Heart right ventricle (tissue), 16 donors: ENCODE measurements around the gene CHST14. TPM values are rescaled to one million over a fixed set of nuclear protein-coding genes. Genes with fewer than 3 reads are reported as not detected.
A peak's percentile ranks its signal among the peaks of the same experiment; 100 is the strongest.

ENCODE experiments used
- ATAC-seq, 8 donors: fragments of 200-7000 bp; cut with Tn5 transposase; one replicate each; pipeline ENCODE4 v1.9.1; 2020; ENCODE audit warnings: mild to moderate bottlenecking in 8 of 8, moderate library complexity in 8 of 8, moderate number of reproducible peaks in 1 of 8
- DNase-seq, 2 donors: peaks; one replicate each; pipeline ENCODE4 v3.0.0-alpha.2; 2020
- H3K27ac ChIP-seq, 10 donors: fragments of 200-600 bp; sonication (generic) in 2 of 10; one replicate each; pipeline versions ENCODE4 v1.5.0 to v1.8.0; 2020 to 2022; ENCODE audit warnings: mild to moderate bottlenecking in 3 of 10
- H3K27me3 ChIP-seq, 7 donors: fragments of 200-600 bp; one replicate each; pipeline ENCODE4 v1.8.0; 2021 to 2022; ENCODE audit warnings: mild to moderate bottlenecking in 2 of 7
- H3K36me3 ChIP-seq, 9 donors: fragments of 200-600 bp; sonication (generic) in 1 of 9; one replicate each; pipeline versions ENCODE4 v1.5.0 to v1.8.0; 2020 to 2022; ENCODE audit warnings: mild to moderate bottlenecking in 2 of 9
- H3K4me1 ChIP-seq, 9 donors: fragments of 200-600 bp; sonication (generic) in 1 of 9; one replicate each; pipeline versions ENCODE4 v1.5.0 to v1.8.0; 2020 to 2022; ENCODE audit warnings: mild to moderate bottlenecking in 4 of 9
- H3K4me3 ChIP-seq, 10 donors: fragments of 200-600 bp; sonication (generic) in 2 of 10; one replicate each; pipeline versions ENCODE4 v1.5.0 to v1.8.0; 2020 to 2022; ENCODE audit warnings: mild to moderate bottlenecking in 7 of 10, moderate library complexity in 2 of 10
- H3K9me3 ChIP-seq, 11 donors: fragments of 200-600 bp in 10 of 11; sonication (generic) in 2 of 11; one replicate each; pipeline versions ENCODE4 v1.5.0 to v1.8.0; 2013 to 2022; ENCODE audit warnings: mild to moderate bottlenecking in 2 of 11, control low read depth in 1 of 11, moderate library complexity in 1 of 11
- CTCF ChIP-seq, 9 donors: fragments of 200-600 bp; sonication (generic) in 2 of 9; IDR thresholded peaks; one replicate each; pipeline versions ENCODE4 v1.5.0 to v1.8.0; 2021 to 2022; ENCODE audit warnings: antibody characterized with exemption in 9 of 9, mild to moderate bottlenecking in 5 of 9, moderate library complexity in 1 of 9
- WGBS, 2 donors: extraction: QIAGEN DNeasy Blood & Tissue Kit; methylation state at CpG; one replicate each; pipeline ENCODE4 v1.1.7; 2013; ENCODE audit warnings: inconsistent platforms in 1 of 2; 5-methylcytosine and 5-hydroxymethylcytosine counted together
- intact Hi-C, 10 donors: fragments of 100-400 bp; cut with DNase I; formaldehyde crosslinking; loops; one replicate each; pipeline versions ENCODE4 v1.11.1 to v1.14.2; 2022
- polyA plus RNA-seq, 2 donors: library from polyadenylated mRNA; stranded (reverse); fragments of 200-250 nt; gene quantifications; one replicate each; pipeline ENCODE4 v1.2.3, GENCODE V29; 2013
- total RNA-seq, 10 donors: library from RNA; stranded (reverse); fragmentation: NEBNext Ultra II Directional in 3 of 10; extraction: Animal tissue kit (Norgen Biotek cat#: 25700) in 3 of 10; gene quantifications; one replicate each; pipeline versions ENCODE4 v1.2.1 to v1.2.4, GENCODE V29; 2021 to 2023
- donor health status: Arrhythmogenic right ventricular cardiomyopathy.
- donor health status: ischemic (EF 13 %, LVEDD 7.1; RV severe dilation, severe dysfunction).
- donor health status: healthy with polysubstance abuse.
- donor health status: DM: no; HTN: yes; CAD: no.
- donor health status: DM: no; HTN: no; CAD: no.
- donor health status: ischemic (EF 25% LVEDD 6.9; RV normal size, moderate dysfunction).
- donor health status: ischemic (EF 25% LVEDD 5.7; RV mildly dilated, moderate dysfunction).
- donor health status: healthy.
- donor health status: DM: yes; HTN: yes; CAD: no.
- donor health status: Ischemic cardiomyopathy.
- donor health status: ischemic (EF 35%, LVEDD 5.7; RV mildly dilated, moderate dysfunction).
- donor health status: nonischemic (EF 11% LVEDD 7.7; RV severe dilation, severe dysfunction).
- donor health status: DM: yes; HTN: yes; CAD: no.
- donor health status: PGD.
- donor health status: ischemic (EF 29% LVEDD 5.4; RV normal size, mild dysfunction).
- donor health status: nonischemic (EF 23%, LVEDD 6.1; RV moderate dilation, normal function).

The CHST14 gene
- total and polyA plus RNA-seq, 12 donors: 5.3 to 11.5 (median 8.9) TPM

GRCh38 chr15:40439960-40440742 is 30.6 kb upstream of the CHST14 start:
- no peaks in the 10 kb centered on the region for H3K9me3 ChIP-seq
- peak overlapping the region in 9 of 10 donors; percentile 2 to 83 (median 46) for H3K27ac ChIP-seq
- H3K36me3 ChIP-seq: no peaks in the 10 kb centered on the region
- ATAC-seq: peak in 7 of 8 donors; percentile 9 to 53 (median 26)
- H3K27me3 ChIP-seq: peaks cover 10 to 60% (median 23%) of the 10 kb centered on the region in 7 donors
- no peak for TF ChIP-seq CTCF (IDR thresholded peaks at IDR 0.05)
- WGBS, 2 donors: 0 to 1% methylated on average over 34 to 35 of the region's 35 CpGs
- intact Hi-C loops: loop anchor here in 3 of 10 donors (5.0 to 10.0 kb wide), 2 partner anchors 65 to 67 kb away; no protein-coding TSS in a partner anchor
- H3K4me3 ChIP-seq: peak overlapping the region; percentile 25 to 99 (median 86)
- H3K4me1 ChIP-seq: peaks cover 19 to 80% (median 61%) of the 10 kb centered on the region in 9 donors
- DNase-seq: peak in 1 of 2 donors; percentile 29

- Histone ChIP-seq H3K9me3 (no peaks in the 10 kb centered on the region), H3K4me3 (peak within 1 kb of the TSS; percentile 73 to 99 (median 88)), H3K4me1 (peaks cover 19 to 83% (median 65%) of the 10 kb centered on the region in 9 donors), H3K27me3 (peaks cover 8 to 52% (median 18%) of the 10 kb centered on the region in 7 donors), H3K36me3 (no peaks in the 10 kb centered on the region), H3K27ac (peak within 1 kb of the TSS; percentile 61 to 89 (median 82))
- DNase-seq (peak; percentile 98 to 99), ATAC-seq (peak; percentile 87 to 96 (median 94))
- 0 to 1% methylated on average over 46 to 119 of the region's 119 CpGs for WGBS, 2 donors
- TF ChIP-seq CTCF (IDR thresholded peaks at IDR 0.05): peak in 4 of 9 donors; percentile 22 to 53 (median 40)
- intact Hi-C loops: loop anchor here in 3 of 10 donors (5.0 to 10.0 kb wide), 2 partner anchors 64 to 66 kb away; no protein-coding TSS in a partner anchor
Observed at GRCh38 chr15:40440743-40441564, 29.8 kb upstream of the CHST14 start, which contains the start of gene BAHD1. BAHD1 (plus strand) TSS chr15:40440953; CDS start chr15:40458465, 17,512 bp downstream.

- peaks cover 12 to 80% (median 58%) of the 10 kb centered on the region in 9 donors for H3K4me1 ChIP-seq
- peak overlapping the region in 9 of 10 donors; percentile 28 to 85 (median 75) for H3K27ac ChIP-seq
- peak overlapping the region; percentile 73 to 99 (median 88) for H3K4me3 ChIP-seq
- peaks cover 0 to 43% (median 9%) of the 10 kb centered on the region in 7 donors for H3K27me3 ChIP-seq
- intact Hi-C loops: loop anchor here in 3 of 10 donors (5.0 to 10.0 kb wide), 2 partner anchors 63 to 65 kb away; no protein-coding TSS in a partner anchor
- peak in 6 of 9 donors; percentile 17 to 52 (median 33) for TF ChIP-seq CTCF (IDR thresholded peaks at IDR 0.05)
- no peaks in the 10 kb centered on the region for H3K9me3 ChIP-seq
- peak in 2 of 8 donors; percentile 1 to 8 for ATAC-seq
- H3K36me3 ChIP-seq: no peaks in the 10 kb centered on the region
- 1 to 2% methylated on average over 94 to 117 of the region's 119 CpGs for WGBS, 2 donors
- DNase-seq: no peak
Observed at GRCh38 chr15:40441565-40442531, 28.9 kb upstream of the CHST14 start.
